K562 (cell line): Measurements from ENCODE around the gene MTO1. TPM values are rescaled to one million over a fixed set of nuclear protein-coding genes. Genes with fewer than 3 reads are reported as not detected.

ENCODE experiments used
- ELF2 ChIP-seq: fragments of 250-450 bp; sonication (Bioruptor Pico); IDR thresholded peaks from 2 replicates; pipeline ENCODE4 v1.5.0; 2021; ENCODE audit warnings: mild to moderate bottlenecking
- FIP1L1 ChIP-seq: fragments of 200-400 bp; formaldehyde crosslinking; IDR thresholded peaks from 2 replicates; pipeline ENCODE4 v1.6.1; 2018; ENCODE audit warnings: mild to moderate bottlenecking, low read depth, low read length; ENCODE audit not compliant: poor library complexity, severe bottlenecking
- GATAD2B ChIP-seq: fragments of 450-650 bp; IDR thresholded peaks from 2 replicates; pipeline ENCODE4 v1.6.1; 2017; ENCODE audit warnings: mild to moderate bottlenecking, borderline replicate concordance
- HDAC3 ChIP-seq: fragments of 450-650 bp; IDR thresholded peaks from 2 replicates; pipeline ENCODE4 v1.6.1; 2018; ENCODE audit warnings: borderline replicate concordance, mild to moderate bottlenecking, moderate library complexity; ENCODE audit not compliant: partially characterized antibody
- HNRNPL ChIP-seq: fragments of 200-400 bp; formaldehyde crosslinking; IDR thresholded peaks from 2 replicates; pipeline ENCODE4 v1.6.1; 2017; ENCODE audit warnings: low read depth, mild to moderate bottlenecking, low read length
- HNRNPUL1 ChIP-seq: fragments of 200-400 bp; formaldehyde crosslinking; IDR thresholded peaks from 2 replicates; pipeline ENCODE4 v1.6.1; 2017; ENCODE audit warnings: low read length
- KAT7 ChIP-seq: sonication (generic); formaldehyde crosslinking; IDR thresholded peaks from 2 replicates; pipeline ENCODE4 v1.8.0; 2022; ENCODE audit warnings: missing genetic modification reagents, mild to moderate bottlenecking, borderline replicate concordance
- KHSRP ChIP-seq: fragments of 450-650 bp; IDR thresholded peaks from 2 replicates; pipeline ENCODE4 v1.6.1; 2017
- MLLT1 ChIP-seq, 2 experiments: fragments of 450-650 bp; IDR thresholded peaks; 2 replicates each; pipeline ENCODE4 v1.6.1; 2016
- MXI1 ChIP-seq: IDR thresholded peaks from 2 replicates; pipeline ENCODE4 v1.6.1; 2011; ENCODE audit warnings: low read depth, mild to moderate bottlenecking, improper control_type of control experiment, low read length
- POLR2A ChIP-seq: fragments of 450-650 bp; conservative IDR thresholded peaks from 2 replicates; pipeline ENCODE4 v1.6.1; 2016
- POLR2H ChIP-seq: IDR thresholded peaks from 2 replicates; pipeline ENCODE4 v1.6.1; 2016; ENCODE audit warnings: missing genetic modification characterization, low read depth, mild to moderate bottlenecking, control low read depth, missing compliant biosample characterization, moderate library complexity
- RBM22 ChIP-seq: fragments of 200-400 bp; formaldehyde crosslinking; IDR thresholded peaks from 2 replicates; pipeline ENCODE4 v1.6.1; 2018; ENCODE audit warnings: low read length, low read depth; ENCODE audit not compliant: poor library complexity, severe bottlenecking
- THRAP3 ChIP-seq: fragments of 450-650 bp; IDR thresholded peaks from 2 replicates; pipeline ENCODE4 v1.6.1; 2016; ENCODE audit warnings: mild to moderate bottlenecking, inconsistent platforms, borderline replicate concordance
- U2AF1 ChIP-seq: fragments of 200-400 bp; formaldehyde crosslinking; optimal IDR thresholded peaks from 2 replicates; pipeline ENCODE3; 2017; ENCODE audit warnings: mild to moderate bottlenecking, low read depth, low read length, moderate library complexity
- XRCC3 ChIP-seq: fragments of 450-650 bp; IDR thresholded peaks from 2 replicates; pipeline ENCODE4 v1.6.1; 2017; ENCODE audit warnings: mild to moderate bottlenecking, moderate library complexity
- ZNF41 ChIP-seq: fragments of 250-450 bp; sonication (Bioruptor Pico); conservative IDR thresholded peaks from 2 replicates; pipeline ENCODE4 v1.4.0; 2020; ENCODE audit warnings: mild to moderate bottlenecking
- polyA plus RNA-seq, 8 experiments: library from polyadenylated mRNA; depleted of rRNA in 4 of 8; stranded (reverse) in 5 of 8; unstranded in 3 of 8; fragments of >200 nt; fragmentation: Nextera tagmentation in 2 of 8; fragmentation: Illumina TruSeq in 1 of 8; extraction: Ambion mirVana in 2 of 8; extraction: Trizol in 1 of 8; gene quantifications; 2 replicates each; pipeline versions ENCODE4 v1.2.1 to v1.2.3, GENCODE V29; 2011 to 2014; ENCODE audit warnings: inconsistent platforms in 1 of 8, missing spikeins in 1 of 8
- total RNA-seq, 7 experiments: library from RNA; depleted of rRNA in 6 of 7; stranded (reverse); fragments of >200 nt in 6 of 7; fragmentation: Illumina TruSeq in 2 of 7; extraction: Trizol in 2 of 7; gene quantifications; 2 replicates each; pipeline versions ENCODE4 v1.2.1 to v1.2.3, GENCODE V29; 2011 to 2021; ENCODE audit warnings: low replicate concordance in 1 of 7
- TF ChIP-seq, protein P1 (sequence below): fragments of 450-650 bp; formaldehyde crosslinking; IDR thresholded peaks from 2 replicates; pipeline ENCODE4 v1.4.0; 2020; ENCODE audit warnings: mild to moderate bottlenecking, moderate library complexity
- TF ChIP-seq, protein P2 (sequence below): fragments of 450-650 bp; formaldehyde crosslinking; IDR thresholded peaks from 2 replicates; pipeline ENCODE4 v1.4.0; 2022; ENCODE audit warnings: mild to moderate bottlenecking, moderate library complexity
- TF ChIP-seq, protein P3 (sequence below): fragments of 450-650 bp; formaldehyde crosslinking; IDR thresholded peaks from 2 replicates; pipeline ENCODE4 v1.4.0; 2022; ENCODE audit warnings: missing genetic modification characterization
- TF ChIP-seq, protein P4 (sequence below): fragments of 450-650 bp; formaldehyde crosslinking; IDR thresholded peaks from 2 replicates; pipeline ENCODE4 v1.4.0; 2022; ENCODE audit warnings: missing genetic modification characterization

MTO1 gene
- total and polyA plus RNA-seq, 9 of the 15 experiments (the other 6 are each of a cell fraction or from before 2014, with no cell fraction given), result 33.4 to 62.3 (median 50.6) TPM

DNA sequence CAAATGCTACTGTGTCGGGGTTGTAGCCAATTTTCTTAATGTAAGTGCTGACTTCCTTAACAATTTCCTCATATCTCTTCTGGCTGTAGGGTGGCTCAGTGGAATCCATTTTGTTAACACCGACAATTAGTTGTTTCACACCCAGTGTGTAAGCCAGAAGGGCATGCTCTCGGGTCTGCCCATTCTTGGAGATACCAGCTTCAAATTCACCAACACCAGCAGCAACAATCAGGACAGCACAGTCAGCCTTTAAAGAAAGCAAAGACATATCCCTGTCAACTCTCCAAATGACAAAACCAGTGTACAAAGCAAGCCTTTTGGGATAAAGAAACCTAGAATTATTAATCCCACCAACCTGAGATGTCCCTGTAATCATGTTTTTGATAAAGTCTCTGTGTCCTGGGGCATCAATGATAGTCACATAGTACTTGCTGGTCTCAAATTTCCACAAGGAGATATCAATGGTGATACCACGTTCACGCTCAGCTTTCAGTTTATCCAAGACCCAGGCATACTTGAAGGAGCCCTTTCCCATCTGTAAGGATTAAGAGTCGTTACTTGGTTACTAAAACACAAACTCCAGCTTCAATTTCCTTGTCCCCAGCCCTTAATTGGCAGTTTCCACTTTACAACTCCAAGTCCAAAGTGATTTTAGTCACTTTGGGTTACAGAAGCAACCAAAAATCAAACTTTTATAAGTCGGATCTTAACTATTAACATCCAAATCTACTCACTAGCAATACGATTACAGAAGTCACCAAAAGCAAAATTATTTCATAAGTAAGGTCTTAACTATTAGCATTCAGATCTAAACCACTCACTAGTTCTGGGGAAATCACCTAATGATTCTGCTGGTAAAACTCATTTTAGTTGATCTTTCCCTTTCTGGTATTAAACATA lies 57.7 kb downstream of the MTO1 start (continued):
- TF ChIP-seq, protein P1, sequence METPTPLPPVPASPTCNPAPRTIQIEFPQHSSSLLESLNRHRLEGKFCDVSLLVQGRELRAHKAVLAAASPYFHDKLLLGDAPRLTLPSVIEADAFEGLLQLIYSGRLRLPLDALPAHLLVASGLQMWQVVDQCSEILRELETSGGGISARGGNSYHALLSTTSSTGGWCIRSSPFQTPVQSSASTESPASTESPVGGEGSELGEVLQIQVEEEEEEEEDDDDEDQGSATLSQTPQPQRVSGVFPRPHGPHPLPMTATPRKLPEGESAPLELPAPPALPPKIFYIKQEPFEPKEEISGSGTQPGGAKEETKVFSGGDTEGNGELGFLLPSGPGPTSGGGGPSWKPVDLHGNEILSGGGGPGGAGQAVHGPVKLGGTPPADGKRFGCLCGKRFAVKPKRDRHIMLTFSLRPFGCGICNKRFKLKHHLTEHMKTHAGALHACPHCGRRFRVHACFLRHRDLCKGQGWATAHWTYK (CRISPR knock-in tag), result peak; percentile 63; the same call in 1 of the 2 replicates
- TF ChIP-seq THRAP3 (peak; percentile 95), MLLT1 (IDR thresholded peaks at IDR 0.05) (peak in 1 of 2 experiments; percentile 26; a peak in 1 of 4 replicates), KAT7 (0 out of 2 replicates have a peak, but pooled peaks have one; percentile 4), HNRNPL (peak; percentile 46), ELF2 (CRISPR knock-in tag) (0 out of 2 replicates have a peak, but pooled peaks have one; percentile 42), XRCC3 (0 out of 2 replicates have a peak, but pooled peaks have one; percentile 44), POLR2A (peak; percentile 24; the same call in 1 of the 2 replicates), U2AF1 (peak; percentile 22), FIP1L1 (peak; percentile 58), KHSRP (0 out of 2 replicates have a peak, but pooled peaks have one; percentile 30), GATAD2B (0 out of 2 replicates have a peak, but pooled peaks have one; percentile 21), HNRNPUL1 (0 out of 2 replicates have a peak, but pooled peaks have one; percentile 36), HDAC3 (peak; percentile 36), ZNF41 (CRISPR knock-in tag) (0 out of 2 replicates have a peak, but pooled peaks have one; percentile 28), MXI1 (peak; percentile 18; the same call in 1 of the 2 replicates), RBM22 (peak; percentile 76), POLR2H (tag) (peak; percentile 70)
- TF ChIP-seq, protein P2, sequence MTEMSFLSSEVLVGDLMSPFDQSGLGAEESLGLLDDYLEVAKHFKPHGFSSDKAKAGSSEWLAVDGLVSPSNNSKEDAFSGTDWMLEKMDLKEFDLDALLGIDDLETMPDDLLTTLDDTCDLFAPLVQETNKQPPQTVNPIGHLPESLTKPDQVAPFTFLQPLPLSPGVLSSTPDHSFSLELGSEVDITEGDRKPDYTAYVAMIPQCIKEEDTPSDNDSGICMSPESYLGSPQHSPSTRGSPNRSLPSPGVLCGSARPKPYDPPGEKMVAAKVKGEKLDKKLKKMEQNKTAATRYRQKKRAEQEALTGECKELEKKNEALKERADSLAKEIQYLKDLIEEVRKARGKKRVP, result 0 out of 2 replicates have a peak, but pooled peaks have one; percentile 37
- TF ChIP-seq, protein P3, sequence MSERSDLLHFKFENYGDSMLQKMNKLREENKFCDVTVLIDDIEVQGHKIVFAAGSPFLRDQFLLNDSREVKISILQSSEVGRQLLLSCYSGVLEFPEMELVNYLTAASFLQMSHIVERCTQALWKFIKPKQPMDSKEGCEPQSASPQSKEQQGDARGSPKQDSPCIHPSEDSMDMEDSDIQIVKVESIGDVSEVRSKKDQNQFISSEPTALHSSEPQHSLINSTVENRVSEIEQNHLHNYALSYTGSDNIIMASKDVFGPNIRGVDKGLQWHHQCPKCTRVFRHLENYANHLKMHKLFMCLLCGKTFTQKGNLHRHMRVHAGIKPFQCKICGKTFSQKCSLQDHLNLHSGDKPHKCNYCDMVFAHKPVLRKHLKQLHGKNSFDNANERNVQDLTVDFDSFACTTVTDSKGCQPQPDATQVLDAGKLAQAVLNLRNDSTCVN (CRISPR knock-in tag), result peak; percentile 26; the same call in 1 of the 2 replicates
- TF ChIP-seq, protein P4, sequence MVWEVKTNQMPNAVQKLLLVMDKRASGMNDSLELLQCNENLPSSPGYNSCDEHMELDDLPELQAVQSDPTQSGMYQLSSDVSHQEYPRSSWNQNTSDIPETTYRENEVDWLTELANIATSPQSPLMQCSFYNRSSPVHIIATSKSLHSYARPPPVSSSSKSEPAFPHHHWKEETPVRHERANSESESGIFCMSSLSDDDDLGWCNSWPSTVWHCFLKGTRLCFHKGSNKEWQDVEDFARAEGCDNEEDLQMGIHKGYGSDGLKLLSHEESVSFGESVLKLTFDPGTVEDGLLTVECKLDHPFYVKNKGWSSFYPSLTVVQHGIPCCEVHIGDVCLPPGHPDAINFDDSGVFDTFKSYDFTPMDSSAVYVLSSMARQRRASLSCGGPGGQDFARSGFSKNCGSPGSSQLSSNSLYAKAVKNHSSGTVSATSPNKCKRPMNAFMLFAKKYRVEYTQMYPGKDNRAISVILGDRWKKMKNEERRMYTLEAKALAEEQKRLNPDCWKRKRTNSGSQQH (CRISPR knock-in tag), result peak; percentile 88; the same call in 1 of the 2 replicates
